Loucy (cell line): ENCODE data around the gene TMEM60.

Experiments used
- H2AFZ ChIP-seq: fragments of 200-600 bp; sonication (generic); 2 replicates; pipeline ENCODE4 v1.6.0; 2016; ENCODE audit warnings: antibody characterized with exemption, mild to moderate bottlenecking, low read length, moderate library complexity
- H3F3A ChIP-seq: fragments of 200-600 bp; 2 replicates; pipeline ENCODE4 v1.6.0; 2016; ENCODE audit warnings: antibody characterized with exemption, low read depth, mild to moderate bottlenecking
- H3K27me3 ChIP-seq: fragments of 200-600 bp; sonication (generic); 2 replicates; pipeline ENCODE4 v1.6.1; 2014; ENCODE audit warnings: low read length, mild to moderate bottlenecking; ENCODE audit not compliant: insufficient read depth, poor library complexity, severe bottlenecking
- H3K36me3 ChIP-seq: fragments of 200-600 bp; sonication (generic); 2 replicates; pipeline ENCODE4 v1.6.1; 2016; ENCODE audit warnings: low read length; ENCODE audit not compliant: insufficient read depth
- H3K4me1 ChIP-seq: fragments of 200-600 bp; sonication (generic); 2 replicates; pipeline ENCODE4 v1.5.1; 2014; ENCODE audit warnings: low read length, mild to moderate bottlenecking; ENCODE audit not compliant: insufficient read depth, poor library complexity, severe bottlenecking
- H3K4me2 ChIP-seq: fragments of 200-600 bp; sonication (generic); 2 replicates; pipeline ENCODE4 v1.6.0; 2014; ENCODE audit warnings: antibody characterized with exemption, low read length, low read depth, mild to moderate bottlenecking; ENCODE audit not compliant: poor library complexity, severe bottlenecking
- H3K4me3 ChIP-seq: fragments of 200-600 bp; sonication (generic); 2 replicates; pipeline ENCODE4 v1.5.1; 2014; ENCODE audit warnings: low read length, mild to moderate bottlenecking, mixed read lengths; ENCODE audit not compliant: poor library complexity, severe bottlenecking
- H3K79me2 ChIP-seq: fragments of 200-600 bp; sonication (generic); 2 replicates; pipeline ENCODE4 v1.6.1; 2014; ENCODE audit warnings: low read length; ENCODE audit not compliant: insufficient read depth
- H3K9ac ChIP-seq: fragments of 200-600 bp; sonication (generic); 2 replicates; pipeline ENCODE4 v1.6.0; 2014; ENCODE audit warnings: mild to moderate bottlenecking, low read depth, low read length, moderate library complexity; ENCODE audit not compliant: poor library complexity, severe bottlenecking
- H3K9me2 ChIP-seq: fragments of 200-600 bp; sonication (generic); replicated peaks from 2 replicates; pipeline ENCODE4 v1.6.1; 2016; ENCODE audit warnings: low read depth, low read length, mixed read lengths
- H3K9me3 ChIP-seq: fragments of 200-600 bp; sonication (generic); 2 replicates; pipeline ENCODE4 v1.6.1; 2014; ENCODE audit warnings: mild to moderate bottlenecking, antibody characterized with exemption, low read length, low read depth; ENCODE audit not compliant: insufficient read depth
- H4K20me1 ChIP-seq: fragments of 200-600 bp; sonication (generic); 2 replicates; pipeline ENCODE4 v1.6.0; 2014; ENCODE audit warnings: antibody characterized with exemption, low read length, mild to moderate bottlenecking; ENCODE audit not compliant: insufficient read depth, poor library complexity, severe bottlenecking
- EZH2phosphoT487 ChIP-seq: fragments of 200-600 bp; IDR thresholded peaks from 2 replicates; pipeline ENCODE4 v1.6.1; 2018; ENCODE audit warnings: antibody characterized with exemption, mild to moderate bottlenecking, moderate library complexity, borderline replicate concordance
- TF ChIP-seq, protein P1 (sequence below): fragments of 200-600 bp; sonication (generic); conservative IDR thresholded peaks from 2 replicates; pipeline ENCODE4 v1.5.1; 2014; ENCODE audit warnings: mild to moderate bottlenecking, antibody characterized with exemption, low read length

TMEM60 gene

DNA sequence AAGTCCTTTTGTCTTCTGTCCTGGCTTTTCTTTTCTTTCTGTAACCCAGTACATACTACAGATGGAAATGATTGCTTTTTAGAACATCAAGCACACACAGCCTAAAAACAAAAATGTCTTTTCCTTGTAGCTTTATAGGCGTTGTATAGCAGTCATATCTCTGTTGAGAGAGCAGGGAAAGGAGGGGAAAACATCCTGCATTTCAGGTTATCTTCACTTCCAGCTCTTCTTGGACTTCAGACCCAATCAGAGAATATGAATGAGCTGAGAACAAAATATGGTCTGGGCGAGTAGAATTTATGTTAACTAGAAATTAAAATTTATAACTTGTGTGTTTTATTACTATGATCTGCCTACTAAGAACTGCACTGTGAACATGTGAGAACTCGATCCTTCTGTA is 14.7 kb downstream of the TMEM60 start:
- H3K36me3 ChIP-seq = peaks cover 45% of the 10 kb centered on the region; the same call in 1 of the 2 replicates

DNA sequence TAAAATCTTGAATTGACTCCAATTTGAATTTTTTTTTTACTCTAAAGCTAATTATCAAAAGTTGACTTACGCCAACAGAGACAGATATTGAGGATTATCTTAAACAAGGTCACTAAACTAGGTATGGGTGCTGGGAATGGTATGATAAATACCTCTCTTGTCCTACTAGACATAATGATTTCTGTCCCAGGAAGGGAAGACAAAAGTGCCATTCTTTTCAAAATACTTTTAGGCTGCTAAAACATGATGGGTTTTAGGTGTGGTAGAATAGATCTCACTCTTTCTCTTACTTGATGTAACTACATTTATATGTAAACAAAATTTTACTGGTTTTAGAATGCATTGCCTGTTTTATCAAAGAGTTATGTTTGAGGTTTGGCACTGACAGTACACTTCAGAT is 15.1 kb downstream of the TMEM60 start:
- Histone ChIP-seq H3K9me3 (no peaks in the 10 kb centered on the region), H3K4me1 (no peaks in the 10 kb centered on the region), H3K79me2 (no peaks in the 10 kb centered on the region), H3K4me3 (no peak overlapping the region), H3K9me2 (no peaks in the 10 kb centered on the region), H3F3A (no peaks in the 10 kb centered on the region), H2AFZ (no peak overlapping the region), H3K36me3 (peaks cover 49% of the 10 kb centered on the region; the same call in 1 of the 2 replicates), H3K27me3 (no peaks in the 10 kb centered on the region), H3K4me2 (no peak overlapping the region), H3K9ac (no peak overlapping the region), H4K20me1 (peaks cover 2% of the 10 kb centered on the region)
- TF ChIP-seq, protein P1, sequence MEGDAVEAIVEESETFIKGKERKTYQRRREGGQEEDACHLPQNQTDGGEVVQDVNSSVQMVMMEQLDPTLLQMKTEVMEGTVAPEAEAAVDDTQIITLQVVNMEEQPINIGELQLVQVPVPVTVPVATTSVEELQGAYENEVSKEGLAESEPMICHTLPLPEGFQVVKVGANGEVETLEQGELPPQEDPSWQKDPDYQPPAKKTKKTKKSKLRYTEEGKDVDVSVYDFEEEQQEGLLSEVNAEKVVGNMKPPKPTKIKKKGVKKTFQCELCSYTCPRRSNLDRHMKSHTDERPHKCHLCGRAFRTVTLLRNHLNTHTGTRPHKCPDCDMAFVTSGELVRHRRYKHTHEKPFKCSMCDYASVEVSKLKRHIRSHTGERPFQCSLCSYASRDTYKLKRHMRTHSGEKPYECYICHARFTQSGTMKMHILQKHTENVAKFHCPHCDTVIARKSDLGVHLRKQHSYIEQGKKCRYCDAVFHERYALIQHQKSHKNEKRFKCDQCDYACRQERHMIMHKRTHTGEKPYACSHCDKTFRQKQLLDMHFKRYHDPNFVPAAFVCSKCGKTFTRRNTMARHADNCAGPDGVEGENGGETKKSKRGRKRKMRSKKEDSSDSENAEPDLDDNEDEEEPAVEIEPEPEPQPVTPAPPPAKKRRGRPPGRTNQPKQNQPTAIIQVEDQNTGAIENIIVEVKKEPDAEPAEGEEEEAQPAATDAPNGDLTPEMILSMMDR = no peak
- TF ChIP-seq EZH2phosphoT487 = no peak

More for the DNA sequence above, 14.7 kb downstream of the TMEM60 start:
- H3K4me3 ChIP-seq = no peak overlapping the region
- H2AFZ ChIP-seq = no peak overlapping the region
- no peaks in the 10 kb centered on the region for H3F3A ChIP-seq
- H4K20me1 ChIP-seq = no peaks in the 10 kb centered on the region
- no peak overlapping the region for H3K4me2 ChIP-seq
- H3K9ac ChIP-seq = no peak overlapping the region
- H3K79me2 ChIP-seq = no peaks in the 10 kb centered on the region
- no peaks in the 10 kb centered on the region for H3K9me2 ChIP-seq
- H3K27me3 ChIP-seq = no peaks in the 10 kb centered on the region
- no peak for TF ChIP-seq EZH2phosphoT487
- TF ChIP-seq, protein P1 = no peak
- no peaks in the 10 kb centered on the region for H3K4me1 ChIP-seq
- no peaks in the 10 kb centered on the region for H3K9me3 ChIP-seq

DNA sequence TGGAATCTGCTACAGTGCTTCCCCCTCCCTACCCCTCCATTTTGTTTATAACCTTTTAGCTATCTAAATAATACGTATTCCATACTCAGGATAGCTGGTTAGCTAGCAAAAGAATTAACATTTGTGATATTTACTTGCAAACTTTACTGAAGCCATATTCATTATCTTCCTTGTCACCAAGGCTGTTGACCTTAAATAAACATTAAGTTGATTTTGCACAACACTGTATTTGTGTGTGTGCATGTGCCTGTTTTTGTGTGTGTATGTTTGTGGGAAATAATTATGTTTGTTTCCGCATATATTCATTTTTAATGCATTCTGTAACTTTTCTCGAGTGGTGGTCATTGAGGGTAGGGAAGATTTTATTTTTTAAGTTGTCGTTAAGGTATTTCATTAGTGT is 15.9 kb downstream of the TMEM60 start:
- H3K4me3 ChIP-seq = no peak overlapping the region
- no peaks in the 10 kb centered on the region for H3K9me2 ChIP-seq
- H3K27me3 ChIP-seq = no peaks in the 10 kb centered on the region
- H3K4me1 ChIP-seq = no peaks in the 10 kb centered on the region
- H3F3A ChIP-seq = no peaks in the 10 kb centered on the region
- no peak for TF ChIP-seq EZH2phosphoT487
- TF ChIP-seq, protein P1 = no peak
- H2AFZ ChIP-seq = no peak overlapping the region
- H3K9ac ChIP-seq = no peak overlapping the region
- peaks cover 55% of the 10 kb centered on the region; the same call in 1 of the 2 replicates for H3K36me3 ChIP-seq
- no peak overlapping the region for H3K4me2 ChIP-seq
- no peaks in the 10 kb centered on the region for H3K9me3 ChIP-seq
- peaks cover 6% of the 10 kb centered on the region for H4K20me1 ChIP-seq
- no peaks in the 10 kb centered on the region for H3K79me2 ChIP-seq
